IPS-15b (cell line): Measurements from ENCODE around the gene NOX4.
"Not testable (repeated sequence)": the region's sequence is repeated elsewhere in the genome, so short reads cannot be mapped to it uniquely, and the experiment has no call there.

Experiments used
- H3K27me3 ChIP-seq: one replicate; pipeline ENCODE4 v1.6.1; 2013; ENCODE audit warnings: low read length; ENCODE audit not compliant: control insufficient read depth, insufficient read depth
- H3K36me3 ChIP-seq: one replicate; pipeline ENCODE4 v1.6.1; 2013; ENCODE audit warnings: low read length; ENCODE audit not compliant: control insufficient read depth, insufficient read depth
- H3K4me1 ChIP-seq: one replicate; pipeline ENCODE4 v1.6.1; 2013; ENCODE audit warnings: mild to moderate bottlenecking, low read length; ENCODE audit not compliant: control insufficient read depth, insufficient read depth
- H3K4me3 ChIP-seq: one replicate; pipeline ENCODE4 v1.5.1; 2013; ENCODE audit warnings: low read depth, low read length
- H3K9ac ChIP-seq: one replicate; pipeline ENCODE4 v1.6.1; 2013; ENCODE audit warnings: low read depth, mild to moderate bottlenecking, low read length
- H3K9me3 ChIP-seq: one replicate; pipeline ENCODE4 v1.6.1; 2013; ENCODE audit warnings: mild to moderate bottlenecking, low read length; ENCODE audit not compliant: control insufficient read depth, insufficient read depth

NOX4 gene

DNA sequence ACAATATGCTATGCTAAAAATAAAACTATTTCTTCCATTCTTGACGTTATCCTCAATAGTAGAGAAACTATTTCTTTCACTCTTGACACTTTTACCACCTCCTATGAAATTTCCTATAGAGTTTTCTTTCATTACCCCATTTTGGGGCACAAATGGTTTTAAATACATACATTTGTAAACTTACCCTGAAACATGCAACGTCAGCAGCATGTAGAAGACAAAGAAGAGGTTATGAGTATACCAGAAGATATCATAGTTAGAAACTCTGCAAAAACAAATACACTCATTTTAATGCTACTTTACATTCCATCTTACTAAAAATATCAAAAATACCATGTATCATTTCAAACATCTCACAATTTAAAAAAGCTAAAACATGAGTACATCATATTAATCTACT lies 69.5 kb downstream of the NOX4 start:
- Histone ChIP-seq H3K9ac (no peak overlapping the region), H3K27me3 (no peaks in the 10 kb centered on the region), H3K36me3 (no peaks in the 10 kb centered on the region), H3K4me1 (no peaks in the 10 kb centered on the region), H3K9me3 (no peaks in the 10 kb centered on the region), H3K4me3 (no peak overlapping the region)

DNA sequence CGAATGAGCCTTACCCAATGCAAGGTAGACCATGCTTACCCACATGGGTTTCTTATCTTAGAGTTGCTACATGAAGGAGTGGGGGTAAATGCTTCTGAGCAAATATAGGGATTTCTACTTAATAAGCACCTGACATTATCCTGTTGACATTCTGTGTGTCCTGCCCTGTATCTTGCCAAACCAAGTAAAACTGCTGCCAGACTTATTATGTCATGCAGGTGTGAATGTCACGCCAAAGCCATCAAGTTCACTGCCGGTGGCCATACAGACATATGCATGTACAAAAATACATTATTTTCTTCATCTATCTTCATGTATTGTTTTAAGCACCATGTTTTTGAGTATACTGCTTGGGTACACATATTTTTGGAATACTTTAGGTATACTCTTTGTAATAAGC lies 70.2 kb downstream of the NOX4 start:
- H3K9ac ChIP-seq = no peak overlapping the region
- H3K9me3 ChIP-seq = no peaks in the 10 kb centered on the region
- H3K4me3 ChIP-seq = no peak overlapping the region
- H3K4me1 ChIP-seq = no peaks in the 10 kb centered on the region
- H3K27me3 ChIP-seq = no peaks in the 10 kb centered on the region
- no peaks in the 10 kb centered on the region for H3K36me3 ChIP-seq

DNA sequence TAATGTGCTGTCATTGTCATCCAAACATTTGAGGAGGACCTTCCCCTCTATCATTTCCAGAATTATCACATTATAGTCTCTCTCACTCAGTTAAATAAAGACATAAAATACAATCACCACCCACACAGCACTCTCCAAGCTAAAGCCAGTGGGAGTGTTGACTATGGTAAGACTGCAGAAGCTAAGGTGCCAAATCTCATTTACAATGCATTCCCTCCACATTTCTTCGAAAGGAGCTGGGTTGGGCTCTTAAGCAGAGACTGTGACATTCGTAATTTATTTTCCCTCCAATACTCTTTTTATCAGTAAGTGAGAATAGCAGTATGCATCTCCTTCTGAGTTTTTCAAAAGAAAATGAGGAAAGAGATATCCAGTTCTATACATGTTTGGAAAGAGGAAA lies 74.2 kb downstream of the NOX4 start:
- Histone ChIP-seq H3K36me3 (no peaks in the 10 kb centered on the region), H3K9me3 (no peaks in the 10 kb centered on the region), H3K4me3 (no peak overlapping the region), H3K4me1 (no peaks in the 10 kb centered on the region), H3K27me3 (no peaks in the 10 kb centered on the region), H3K9ac (no peak overlapping the region)

DNA sequence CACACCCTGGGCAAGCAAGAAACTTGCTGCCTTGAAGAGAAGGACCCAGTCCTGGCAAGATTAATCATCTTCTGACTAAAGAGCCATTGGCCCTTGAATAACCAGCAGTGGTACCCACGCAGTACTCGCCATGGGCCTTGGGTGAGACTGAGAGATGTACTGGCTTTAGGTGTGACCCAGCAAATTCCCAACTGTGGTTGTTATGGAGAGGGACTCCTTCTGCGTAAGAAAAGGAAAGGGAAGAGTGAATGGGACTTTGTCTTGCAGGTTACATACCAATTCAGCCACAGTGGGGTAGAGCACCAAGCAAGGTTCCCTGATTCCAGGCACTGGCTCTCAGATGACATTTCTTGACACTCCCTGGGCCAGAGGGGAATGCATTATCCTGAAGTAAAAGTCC lies 80.1 kb downstream of the NOX4 start:
- not testable (repeated sequence) for H3K4me1 ChIP-seq, H3K36me3 ChIP-seq, H3K9ac ChIP-seq, H3K27me3 ChIP-seq, H3K9me3 ChIP-seq, H3K4me3 ChIP-seq

DNA sequence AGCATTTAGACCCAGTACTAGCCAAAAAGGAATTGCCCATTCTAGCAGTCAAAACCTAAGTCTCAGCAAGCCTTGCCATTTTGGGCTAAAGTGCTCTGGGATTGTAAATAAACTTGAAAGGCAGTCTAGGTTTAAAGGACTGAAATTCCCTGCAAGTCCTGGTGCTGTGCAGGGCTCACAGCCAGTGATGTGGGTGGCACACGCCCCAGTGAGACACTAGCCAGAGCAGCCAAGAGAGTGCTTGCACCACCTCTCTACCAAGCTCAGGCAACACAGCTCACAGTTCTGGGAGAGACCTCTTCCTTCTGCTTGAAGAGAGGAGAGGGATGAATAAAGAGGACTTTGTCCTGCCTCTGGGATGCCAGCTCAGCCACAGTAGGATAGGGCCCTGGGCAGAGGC lies 80.5 kb downstream of the NOX4 start:
- H3K9ac ChIP-seq, H3K9me3 ChIP-seq, H3K4me1 ChIP-seq, H3K36me3 ChIP-seq, H3K4me3 ChIP-seq, H3K27me3 ChIP-seq: not testable (repeated sequence)

DNA sequence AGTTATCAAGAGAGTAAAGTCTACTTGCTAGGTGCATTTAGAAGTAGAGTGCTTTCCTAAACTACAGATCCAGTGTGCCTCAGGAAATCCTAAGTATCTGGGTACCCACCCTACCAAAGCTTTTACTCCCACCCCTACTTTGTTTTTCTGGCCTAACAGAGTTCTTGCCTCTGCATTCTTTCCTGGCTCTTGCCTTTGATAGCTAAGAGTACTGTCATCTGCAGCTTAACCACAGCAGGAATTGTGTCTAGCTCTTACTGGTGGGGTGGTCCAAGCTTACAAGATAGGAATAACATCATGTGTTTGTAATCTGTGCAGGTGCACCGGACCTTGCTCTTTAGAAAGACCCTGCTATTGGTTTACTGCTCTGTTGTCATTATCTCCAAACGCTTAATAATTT lies 82.7 kb downstream of the NOX4 start:
- H3K9ac ChIP-seq, H3K36me3 ChIP-seq, H3K27me3 ChIP-seq, H3K4me1 ChIP-seq, H3K9me3 ChIP-seq, H3K4me3 ChIP-seq: not testable (repeated sequence)

DNA sequence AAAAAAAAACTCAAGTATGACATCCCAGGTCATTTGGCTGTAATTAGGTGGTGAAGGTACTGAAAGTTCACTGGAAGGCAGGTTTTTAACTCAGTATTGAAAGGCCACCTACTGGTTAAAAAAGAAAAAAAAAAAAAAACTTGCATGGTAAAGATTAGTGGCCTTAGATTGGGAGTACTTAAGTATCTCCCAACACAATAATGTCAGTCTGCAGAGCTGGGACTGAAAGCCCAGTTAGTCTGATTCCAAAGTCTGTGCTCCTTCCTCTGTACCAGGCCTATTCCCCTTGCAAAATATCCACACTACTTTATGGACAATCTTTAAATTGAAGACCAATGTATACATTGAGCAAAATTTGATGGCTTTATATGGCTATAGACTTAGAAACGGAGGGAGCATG lies 85.5 kb downstream of the NOX4 start:
- Histone ChIP-seq H3K9me3 (no peaks in the 10 kb centered on the region), H3K9ac (no peak overlapping the region), H3K4me1 (no peaks in the 10 kb centered on the region), H3K4me3 (no peak overlapping the region), H3K36me3 (no peaks in the 10 kb centered on the region), H3K27me3 (no peaks in the 10 kb centered on the region)

DNA sequence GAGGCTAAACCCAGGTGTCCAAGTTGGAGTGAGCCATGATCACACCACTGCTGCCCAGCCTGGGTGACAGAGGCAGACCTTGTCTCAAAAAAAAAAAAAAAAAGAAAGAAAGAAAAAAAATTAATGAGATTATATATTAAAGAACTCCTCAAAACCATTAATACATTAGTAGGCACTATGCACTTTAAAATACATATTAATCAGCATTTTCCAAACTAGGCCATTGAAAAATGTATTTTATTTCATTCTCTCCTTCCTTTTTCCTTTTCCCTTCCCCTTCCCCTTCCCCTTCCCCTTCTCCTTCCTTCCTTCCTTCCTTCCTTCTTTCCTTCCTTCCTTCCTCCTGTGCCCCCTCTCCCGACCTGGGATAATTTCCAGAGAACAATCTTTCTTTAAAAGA lies 99.5 kb downstream of the NOX4 start:
- not testable (repeated sequence) for H3K36me3 ChIP-seq, H3K9me3 ChIP-seq, H3K4me1 ChIP-seq, H3K27me3 ChIP-seq, H3K4me3 ChIP-seq, H3K9ac ChIP-seq

DNA sequence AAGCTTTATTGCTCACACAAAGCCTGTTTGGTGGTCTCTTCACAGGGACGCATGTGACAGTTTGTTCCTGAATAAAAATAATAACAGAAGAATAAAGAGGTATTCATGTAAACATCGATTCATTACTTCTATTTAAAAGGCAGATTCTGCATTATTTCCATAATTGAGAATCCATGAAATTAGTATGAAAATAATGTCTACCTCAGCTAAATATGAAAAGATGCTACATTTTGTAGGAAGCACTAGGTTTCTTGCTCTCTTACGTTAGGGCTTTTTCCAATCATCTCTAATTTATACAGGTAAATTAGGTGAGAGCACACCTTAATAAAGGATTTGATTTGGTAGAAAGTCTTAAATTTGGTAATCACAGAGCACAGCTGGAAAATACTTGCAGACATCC lies 103.7 kb downstream of the NOX4 start:
- not testable (repeated sequence) for H3K9me3 ChIP-seq, H3K9ac ChIP-seq, H3K4me3 ChIP-seq, H3K36me3 ChIP-seq, H3K4me1 ChIP-seq, H3K27me3 ChIP-seq

DNA sequence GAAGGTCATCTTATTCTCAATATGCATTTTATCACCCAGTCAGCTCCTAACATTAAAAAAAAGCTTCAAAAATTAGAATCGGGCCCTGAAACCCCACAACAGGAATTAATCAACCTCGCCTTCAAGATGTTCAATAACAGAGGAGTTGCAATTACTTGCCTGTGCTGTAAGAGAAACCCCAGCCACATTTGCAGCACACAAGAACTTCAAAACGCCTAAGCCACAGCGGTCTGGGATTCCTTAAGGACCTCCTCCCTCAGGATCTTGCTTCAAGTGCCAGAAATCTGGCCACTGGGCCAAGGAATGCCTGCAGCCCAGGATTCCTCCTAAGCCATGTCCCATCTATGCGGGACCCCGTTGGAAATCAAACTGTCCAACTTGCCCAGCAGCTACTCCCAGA lies 108.2 kb downstream of the NOX4 start:
- not testable (repeated sequence) for H3K4me3 ChIP-seq, H3K9me3 ChIP-seq, H3K4me1 ChIP-seq, H3K27me3 ChIP-seq, H3K36me3 ChIP-seq, H3K9ac ChIP-seq

DNA sequence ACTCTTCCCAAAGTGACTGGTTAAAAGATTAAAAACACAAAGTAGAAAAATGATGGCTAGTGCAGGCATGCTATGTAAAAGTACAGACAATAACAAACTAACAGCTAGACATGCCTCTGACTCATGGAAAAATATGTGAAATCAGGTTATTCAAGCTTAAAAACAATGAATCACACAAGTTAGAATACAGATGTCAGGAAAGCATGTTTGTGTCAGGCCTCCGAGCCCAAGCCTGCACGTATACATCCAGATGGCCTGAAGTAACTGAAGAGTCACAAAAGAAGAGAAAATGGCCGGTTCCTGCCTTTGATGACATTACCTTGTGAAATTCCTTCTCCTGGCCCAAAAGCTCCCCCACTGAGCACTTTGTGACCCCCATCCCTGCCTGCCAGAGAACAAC lies 110.1 kb downstream of the NOX4 start:
- Histone ChIP-seq H3K36me3 (no peaks in the 10 kb centered on the region), H3K9ac (no peak overlapping the region), H3K4me1 (no peaks in the 10 kb centered on the region), H3K27me3 (no peaks in the 10 kb centered on the region), H3K4me3 (no peak overlapping the region), H3K9me3 (no peaks in the 10 kb centered on the region)

DNA sequence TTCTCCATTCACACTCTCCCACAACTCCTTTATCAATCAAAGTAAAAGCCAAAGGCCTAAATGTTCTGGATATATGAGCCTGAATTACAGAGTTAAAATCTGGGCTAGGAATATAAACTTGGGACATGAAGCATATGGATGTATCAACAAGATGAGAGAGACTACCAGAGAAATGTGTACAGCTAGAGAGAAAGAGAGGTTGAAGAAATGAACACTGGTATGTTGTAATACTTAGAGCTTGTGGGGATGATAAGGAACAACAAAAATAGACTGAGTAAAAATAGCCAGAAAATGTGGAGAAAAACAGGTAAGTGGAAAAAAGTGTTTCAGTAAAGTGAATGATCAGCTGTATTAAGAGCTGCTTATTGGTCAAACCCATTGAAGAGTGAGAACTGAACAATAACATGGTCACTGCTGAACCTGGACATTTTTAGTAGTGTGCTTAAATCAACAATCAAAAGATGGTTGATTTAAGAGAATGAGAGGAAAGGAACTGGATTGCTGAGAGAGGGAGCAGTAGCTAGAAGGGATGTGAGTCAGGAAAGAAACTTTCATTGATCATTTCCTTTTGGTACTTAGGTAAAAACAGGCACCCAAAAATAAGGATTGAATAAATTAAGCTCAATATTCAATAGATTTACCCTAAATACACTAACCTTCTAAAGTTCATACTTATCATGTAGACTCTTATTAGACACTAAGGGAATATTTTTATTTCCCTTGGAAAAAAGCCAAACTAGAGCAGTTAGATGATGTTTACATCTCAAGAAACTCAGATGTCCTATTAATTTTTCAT lies 111.0 kb downstream of the NOX4 start:
- not testable (repeated sequence) for H3K27me3 ChIP-seq, H3K9ac ChIP-seq, H3K4me3 ChIP-seq, H3K4me1 ChIP-seq, H3K36me3 ChIP-seq, H3K9me3 ChIP-seq

DNA sequence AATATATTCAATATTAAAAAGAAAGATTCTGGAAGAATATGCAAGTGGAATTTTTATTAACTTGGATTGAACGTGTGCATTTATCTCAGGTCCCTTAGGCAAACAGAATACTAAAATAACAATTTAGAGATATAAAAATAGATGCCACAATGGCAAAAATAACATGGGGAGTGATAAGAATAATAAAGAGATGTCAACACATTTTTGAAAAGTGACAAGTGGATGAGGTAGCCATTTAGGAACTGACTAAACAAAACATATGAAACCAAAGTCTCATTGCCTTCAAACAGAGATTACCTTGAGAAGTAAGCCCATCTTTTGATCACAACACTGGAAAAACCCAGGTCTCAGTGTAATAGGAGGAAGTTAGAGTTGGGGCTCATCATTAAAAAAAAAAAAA lies 112.2 kb downstream of the NOX4 start:
- not testable (repeated sequence) for H3K4me1 ChIP-seq, H3K36me3 ChIP-seq, H3K9me3 ChIP-seq, H3K27me3 ChIP-seq, H3K9ac ChIP-seq, H3K4me3 ChIP-seq
